Measurements from ENCODE around the gene RNMT. TPM values are rescaled to one million over a fixed set of nuclear protein-coding genes. Genes with fewer than 3 reads are reported as not detected.

The RNMT gene
- 15.6 and 20.5 TPM in 2 replicates for total RNA-seq

GRCh38 chr18:13726232-13726971, at the start of gene RNMT, which contains the start of gene FAM210A:
TSS of gene RNMT (plus strand) at chr18:13726673. CDS start at chr18:13731518, 4,845 bp downstream.
TSS of gene FAM210A (minus strand) at chr18:13726558. CDS start at chr18:13682077, 44,481 bp downstream.

Other genes with a start within 250 kb of the RNMT start
- 8.2 and 15.5 TPM in 2 replicates for gene FAM210A, start 115 bp upstream of the RNMT start, total RNA-seq
- gene MC5R, start 97.5 kb downstream of the RNMT start, total RNA-seq = not detected in 2 replicates
- not detected in 2 replicates for gene MC2R, start 188.9 kb downstream of the RNMT start, total RNA-seq

Measured in cardiac ventricle fibroblast (primary cell).